GOT3 (cell line): ENCODE results near the gene SLC17A8.
"Not testable (repeated sequence)": the region's sequence is repeated elsewhere in the genome, so short reads cannot be mapped to it uniquely, and the experiment has no call there.

Experiments used
- DNase-seq: peaks from one replicate; lab custom pipeline; 2025; ENCODE audit warnings: mixed read lengths; lab: John Stamatoyannopoulos, UW

Gene SLC17A8

DNA sequence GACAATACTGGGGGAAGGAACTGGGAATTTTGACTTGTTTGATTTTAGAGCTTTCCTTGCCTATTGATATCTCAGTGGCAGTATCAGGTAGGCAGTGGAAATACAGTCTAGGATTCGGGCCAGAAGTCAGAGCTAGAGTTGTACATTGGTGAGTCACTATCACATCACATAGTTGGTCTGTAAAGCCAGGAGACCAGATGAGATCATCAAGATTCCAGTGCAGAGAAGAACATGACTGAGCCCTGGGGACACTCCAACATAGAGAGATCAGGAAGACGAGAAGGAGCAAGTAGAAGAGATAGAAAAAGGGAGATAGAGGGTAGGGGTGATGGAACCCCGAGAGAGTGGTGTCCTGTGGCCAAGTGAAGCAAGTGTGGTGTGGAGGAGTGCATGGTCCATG, 70.2 kb downstream of the SLC17A8 start:
- no peak for DNase-seq

DNA sequence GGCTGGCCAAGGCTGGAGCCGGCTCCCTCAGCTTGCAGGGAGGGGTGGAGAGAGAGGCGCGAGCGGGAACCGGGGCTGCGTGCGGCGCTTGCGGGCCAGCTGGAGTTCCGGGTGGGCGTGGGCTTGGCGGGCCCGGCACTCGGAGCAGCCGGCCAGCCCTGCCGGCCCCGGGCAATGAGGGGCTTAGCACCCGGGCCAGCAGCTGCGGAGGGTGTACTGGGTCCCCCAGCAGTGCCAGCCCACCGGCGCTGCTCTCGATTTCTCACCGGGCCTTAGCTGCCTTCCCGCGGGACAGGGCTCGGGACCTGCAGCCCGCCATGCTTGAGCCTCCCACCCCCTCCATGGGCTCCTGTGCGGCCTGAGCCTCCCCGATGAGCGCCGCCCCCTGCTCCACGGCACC, 73.4 kb downstream of the SLC17A8 start:
- not testable (repeated sequence) for DNase-seq

DNA sequence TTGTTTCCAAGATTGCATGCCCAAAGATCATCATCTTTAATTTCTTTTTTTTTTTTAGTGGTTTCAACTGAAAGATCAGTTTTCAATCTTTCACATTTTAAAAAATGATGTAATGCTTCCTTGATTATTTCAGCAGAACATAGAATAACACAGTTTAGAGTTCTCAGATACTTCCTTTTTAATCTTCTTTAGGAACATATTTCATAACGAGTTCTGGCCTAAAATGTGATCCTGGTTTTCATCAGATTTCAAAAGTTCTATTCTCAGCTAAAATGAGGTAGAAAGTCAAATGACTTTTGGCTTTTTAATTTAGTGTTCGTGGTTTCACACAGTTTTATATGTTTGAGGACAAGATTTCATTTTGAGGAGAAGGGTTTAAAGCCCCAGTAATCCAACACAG, 76.8 kb downstream of the SLC17A8 start:
- no peak for DNase-seq

DNA sequence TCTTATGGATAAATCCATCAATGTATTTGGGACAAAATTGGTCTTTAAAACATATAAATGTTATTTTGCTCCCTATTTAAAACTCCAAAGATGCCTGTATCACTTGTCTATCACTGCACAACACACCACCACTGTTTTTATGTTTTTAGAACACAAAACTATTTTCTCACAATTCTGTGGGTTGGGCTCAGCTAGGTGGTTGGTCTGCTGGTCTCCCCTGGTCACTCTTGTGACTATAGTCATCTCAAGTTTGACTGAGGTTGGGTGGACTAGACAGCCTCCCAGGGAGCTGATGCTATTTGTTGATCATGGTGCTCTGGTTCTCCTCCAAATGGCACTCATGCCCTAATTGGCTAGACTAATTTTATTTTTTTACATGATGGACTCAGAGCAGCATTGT, 77.3 kb downstream of the SLC17A8 start:
- DNase-seq: no peak

DNA sequence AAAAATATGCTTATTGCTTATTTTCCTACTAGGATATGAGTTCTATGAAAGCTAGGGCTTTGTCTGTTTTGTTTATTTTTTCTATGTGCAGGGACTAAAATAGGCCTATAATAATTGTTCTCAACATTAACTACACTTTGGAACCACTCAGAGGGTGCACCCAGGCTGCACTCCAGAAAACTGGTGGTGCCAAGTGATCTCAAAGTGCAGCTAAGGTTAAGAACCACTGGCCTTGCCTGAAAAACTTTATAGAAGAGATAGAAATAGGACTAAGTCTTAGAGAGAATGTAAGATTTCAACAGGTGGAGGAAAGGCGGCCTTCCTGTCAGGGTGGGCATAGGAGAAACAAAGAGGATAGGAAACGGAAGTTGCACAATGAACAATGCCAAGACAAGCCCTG, 79.1 kb downstream of the SLC17A8 start:
- no peak for DNase-seq

DNA sequence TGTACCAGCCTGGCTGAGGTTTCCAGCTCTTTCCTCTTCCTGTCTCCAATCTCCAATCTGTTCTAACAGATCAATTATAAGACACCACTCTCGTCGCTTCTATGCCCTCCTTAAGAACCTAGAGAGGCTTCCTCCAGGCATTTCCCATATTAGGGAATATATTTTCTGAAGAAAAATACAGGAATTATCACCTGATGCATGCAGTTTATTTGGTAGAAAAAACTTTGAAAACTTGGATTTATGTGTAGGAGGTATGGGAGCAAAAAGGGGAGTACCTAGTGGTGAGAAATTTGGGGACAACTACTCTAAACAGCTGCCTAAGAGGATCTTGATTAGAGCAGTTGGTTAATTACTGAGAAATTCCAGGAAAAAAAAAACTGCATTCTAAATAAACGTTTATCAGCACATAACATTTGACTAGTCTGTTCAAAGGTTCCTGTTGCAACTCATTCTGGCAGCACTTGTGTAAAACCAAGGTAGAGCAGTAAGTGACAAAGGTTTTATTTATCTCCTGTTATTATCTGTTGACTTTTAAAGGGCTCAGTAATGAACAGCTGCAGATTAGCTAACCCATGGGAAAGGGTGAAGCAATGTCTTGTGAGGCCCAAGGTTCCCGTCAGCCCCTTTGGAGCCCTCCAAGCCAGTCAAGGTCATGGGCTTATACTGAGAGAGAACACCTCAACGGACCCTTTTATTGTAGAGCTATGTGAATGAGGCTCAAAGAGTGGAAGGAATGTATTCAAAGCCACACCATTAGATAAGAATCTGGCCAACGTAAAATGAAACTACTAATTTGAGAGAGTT, 80.4 kb downstream of the SLC17A8 start:
- DNase-seq: no peak

DNA sequence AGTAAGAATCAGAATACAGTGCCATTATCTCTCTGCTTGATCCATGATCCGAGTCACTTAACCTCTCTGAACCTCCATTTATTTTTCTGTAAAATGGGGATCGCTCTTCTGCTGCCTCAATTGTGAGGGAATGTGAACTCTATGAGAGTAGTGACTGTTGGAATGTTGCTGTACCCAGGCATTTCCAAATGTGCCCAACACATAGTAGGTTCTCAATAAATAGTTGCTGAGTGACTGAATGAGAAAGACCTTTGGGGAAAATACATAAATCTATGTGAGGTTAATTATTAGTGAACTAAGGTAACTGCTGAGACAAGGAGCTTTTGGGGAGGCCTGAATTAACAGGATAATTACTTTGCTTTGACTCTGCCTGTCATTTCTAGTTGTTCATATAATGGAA, 82.9 kb downstream of the SLC17A8 start:
- DNase-seq: no peak

DNA sequence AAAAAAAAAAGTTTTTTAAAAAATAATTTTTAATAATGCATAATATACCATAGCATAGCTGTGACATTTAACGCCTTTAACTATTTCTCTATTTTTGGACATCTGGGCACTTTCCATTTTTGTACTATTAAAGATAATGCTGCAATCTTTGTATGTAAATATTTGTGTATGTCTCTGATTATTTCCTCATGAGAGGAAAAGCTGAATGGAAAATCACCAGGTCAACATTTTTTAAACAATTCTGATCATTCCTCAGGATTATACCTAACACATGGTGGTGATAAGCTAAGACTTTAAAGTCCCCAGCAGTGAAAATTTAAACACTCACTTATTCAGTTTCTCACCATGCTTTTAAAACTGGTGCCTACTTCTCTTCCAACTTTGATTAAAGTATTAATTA, 85.5 kb downstream of the SLC17A8 start:
- no peak for DNase-seq

DNA sequence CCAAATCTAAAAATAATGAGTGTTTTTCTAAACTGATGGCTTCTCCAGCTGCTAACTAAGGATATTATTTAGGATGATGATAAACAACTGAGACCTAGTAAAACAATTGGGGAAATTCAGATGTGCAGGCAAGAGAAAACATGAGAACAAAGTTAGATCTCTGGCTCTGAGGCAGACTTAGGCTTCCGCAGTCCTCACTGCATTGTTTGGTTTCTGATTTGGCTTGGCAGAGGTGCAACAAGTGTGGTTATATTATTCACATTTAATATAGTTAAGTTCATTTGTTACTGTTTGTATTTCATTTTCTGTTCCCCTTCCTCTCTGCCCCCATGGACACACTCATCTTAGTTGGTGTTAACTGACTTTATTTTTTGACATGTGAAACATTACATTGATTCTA, 86.6 kb downstream of the SLC17A8 start:
- no peak for DNase-seq

DNA sequence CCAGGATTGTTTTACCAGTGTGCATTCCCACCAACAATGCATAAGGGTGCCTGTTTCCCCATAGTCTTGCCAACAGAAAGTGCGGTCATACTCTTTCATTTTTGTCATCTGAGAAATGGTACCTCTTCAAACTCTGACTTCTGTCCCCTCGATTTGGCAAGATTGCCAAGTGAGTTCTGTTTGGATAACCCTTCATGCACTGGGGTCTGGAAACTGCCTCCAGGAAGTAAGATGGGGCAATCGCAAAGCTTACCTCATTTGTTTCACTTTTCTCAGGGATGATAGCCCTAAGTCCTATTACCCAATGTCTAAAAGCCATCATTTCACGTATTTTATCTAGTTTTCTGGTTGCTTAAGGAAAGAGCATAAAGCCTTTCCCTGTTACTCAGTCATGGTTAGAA, 88.2 kb downstream of the SLC17A8 start:
- no peak for DNase-seq

DNA sequence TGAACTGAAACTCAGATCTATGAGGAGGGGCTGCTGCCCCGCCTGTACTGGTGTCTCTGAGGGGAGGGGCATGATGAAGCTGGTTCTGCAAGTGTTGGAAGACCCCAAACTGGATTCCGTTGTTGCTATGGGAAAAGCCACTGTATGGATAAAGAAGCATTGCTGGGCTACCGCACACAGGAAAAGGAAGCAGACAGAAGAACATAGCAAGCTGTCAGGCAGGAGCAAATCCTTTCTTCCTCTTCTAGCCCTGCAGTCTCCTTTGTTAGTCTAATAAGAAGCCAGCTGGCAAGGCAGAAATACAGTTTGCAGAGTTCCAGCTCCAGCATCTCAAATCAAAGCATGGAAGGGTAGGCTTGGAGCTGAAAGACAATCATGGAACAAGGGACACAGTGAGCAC, 90.5 kb downstream of the SLC17A8 start:
- DNase-seq: no peak

DNA sequence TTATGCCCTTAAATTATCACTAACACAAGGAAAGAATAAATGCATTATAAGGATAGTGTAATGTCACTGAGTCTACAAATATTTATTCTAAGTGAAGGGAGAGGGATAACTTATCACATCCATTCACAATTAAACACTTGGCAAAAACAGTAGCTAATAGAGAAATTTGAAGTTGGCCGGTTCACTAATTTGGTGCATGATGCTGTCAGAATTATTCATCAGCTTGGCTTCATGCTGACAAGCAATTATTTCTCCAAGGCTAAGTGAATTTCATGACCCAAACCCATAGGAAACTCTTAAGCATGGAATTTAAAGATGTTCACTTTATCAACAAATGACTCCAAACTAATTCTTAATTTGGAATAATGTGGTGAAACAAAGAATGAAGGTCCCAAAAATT, 91.8 kb downstream of the SLC17A8 start:
- DNase-seq: no peak

DNA sequence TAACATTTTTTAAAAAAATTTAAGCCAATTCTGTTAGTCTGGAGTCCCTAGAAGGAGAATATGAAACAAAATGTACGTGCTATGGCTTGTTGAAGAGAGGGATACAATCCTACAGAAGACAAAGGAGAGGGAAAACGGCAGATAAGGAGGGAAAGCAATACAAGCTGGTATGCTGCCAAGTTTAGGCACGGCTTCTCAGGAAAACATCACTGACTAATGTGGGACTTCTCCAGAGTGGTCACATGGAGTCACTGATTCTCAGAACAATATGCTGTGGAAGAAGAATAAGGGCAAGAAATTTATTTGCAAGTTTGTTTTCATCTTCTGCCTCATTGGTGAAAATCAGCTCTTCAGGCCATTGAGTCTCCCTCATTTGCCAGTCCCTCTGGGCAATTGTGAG, 93.9 kb downstream of the SLC17A8 start:
- no peak for DNase-seq

DNA sequence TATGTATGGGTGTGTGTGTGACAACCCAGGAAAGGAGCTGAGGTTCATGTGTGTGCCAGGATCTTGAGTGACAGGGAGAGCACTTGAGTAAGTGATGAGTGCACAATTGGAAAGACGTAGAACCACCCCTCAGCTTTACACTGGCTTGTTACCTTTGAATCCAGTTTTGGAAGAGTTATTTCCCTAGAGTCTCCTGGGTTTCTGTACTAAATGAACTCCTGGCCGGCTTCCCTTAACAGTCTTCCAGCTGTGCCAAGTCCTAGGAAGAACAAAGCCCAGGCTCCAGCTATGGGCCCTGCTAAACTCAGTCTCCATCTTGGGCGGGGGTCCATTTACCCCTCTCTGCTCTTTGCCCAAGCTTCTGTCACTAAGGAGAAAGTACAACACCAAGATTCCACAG, 97.1 kb downstream of the SLC17A8 start:
- no peak for DNase-seq

DNA sequence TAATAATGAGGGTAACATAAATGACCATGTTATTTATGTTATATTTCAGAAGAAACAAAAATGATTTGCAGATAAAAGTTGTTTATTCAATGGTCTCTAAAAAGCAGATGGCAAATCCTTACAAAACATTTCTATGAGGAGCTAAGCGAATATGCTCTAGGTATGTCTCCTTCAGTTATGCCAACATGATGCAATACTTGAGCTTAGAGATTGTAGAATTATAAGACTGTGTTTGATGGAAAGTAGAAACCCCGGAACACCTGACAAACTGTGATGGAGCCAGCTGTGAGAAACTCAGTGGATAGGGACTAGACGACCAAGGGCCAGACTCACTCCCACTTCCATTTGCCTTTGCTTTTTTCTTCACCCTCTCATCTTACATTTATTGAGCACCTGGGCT, 99.0 kb downstream of the SLC17A8 start:
- no peak for DNase-seq

DNA sequence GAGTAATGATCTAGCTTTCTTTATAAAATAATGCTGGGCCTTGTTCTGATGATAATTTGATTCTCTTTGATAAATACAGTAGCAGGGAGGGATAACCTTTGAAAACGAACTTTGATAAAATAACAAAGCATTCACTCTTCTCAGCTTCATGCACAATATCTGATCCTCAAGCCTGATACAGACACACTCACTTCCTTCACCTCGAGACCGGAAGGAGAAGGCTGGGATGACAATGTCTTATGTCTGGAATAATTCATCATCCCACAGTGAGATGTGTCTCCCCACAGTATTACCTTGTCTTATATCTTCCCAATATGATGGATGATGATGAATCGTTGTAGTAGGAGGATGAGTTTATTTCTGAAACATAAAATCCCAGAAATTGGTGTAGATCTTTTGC, 101.3 kb downstream of the SLC17A8 start:
- DNase-seq: no peak

DNA sequence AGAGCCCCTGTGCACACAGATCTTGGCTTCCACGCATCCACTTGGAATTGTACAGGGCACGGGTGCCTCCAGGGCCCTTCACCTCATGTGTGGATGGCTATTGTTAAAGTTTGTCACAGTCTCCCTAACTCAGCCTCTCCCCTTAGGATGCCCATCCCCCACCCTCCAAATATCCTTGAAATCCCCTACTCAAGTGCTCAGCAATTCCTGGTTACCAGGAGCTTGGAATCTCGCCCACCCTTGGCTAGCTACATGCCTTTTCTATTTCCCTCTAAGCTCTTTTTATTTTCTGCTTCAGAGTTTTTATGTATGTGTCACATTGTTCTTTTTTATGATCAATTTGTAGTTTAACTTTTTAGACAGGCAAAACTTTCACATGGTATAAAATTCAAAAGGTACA, 103.8 kb downstream of the SLC17A8 start:
- no peak for DNase-seq

DNA sequence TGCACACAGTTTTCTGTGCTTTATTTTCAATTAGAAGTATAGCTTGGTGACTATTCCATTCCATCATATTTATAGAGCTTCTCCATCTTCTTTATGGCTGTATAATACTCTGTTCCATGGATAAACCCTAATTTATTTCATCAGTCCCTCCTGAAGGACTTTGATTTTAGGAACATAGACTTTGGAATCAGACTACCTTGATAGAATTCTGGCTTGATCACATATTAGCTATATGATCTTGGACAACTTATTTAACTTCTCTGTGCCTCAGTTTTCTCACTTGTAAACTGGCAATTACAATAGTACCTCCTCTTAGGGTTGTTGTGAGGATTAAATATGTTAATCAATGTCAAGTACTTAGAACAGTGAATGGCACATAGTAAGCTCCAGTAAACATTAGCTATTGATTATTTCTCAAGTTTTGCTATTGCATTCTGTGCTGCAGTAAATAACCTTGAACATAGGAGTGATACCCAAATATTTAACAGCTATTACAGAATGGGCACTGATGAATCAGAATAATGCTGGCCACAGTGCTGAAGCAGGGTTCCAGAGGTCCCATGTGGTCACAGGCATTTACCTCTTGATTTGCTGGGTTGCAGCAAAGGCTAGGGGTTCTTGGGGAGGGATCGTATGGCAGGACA, 104.6 kb downstream of the SLC17A8 start:
- DNase-seq: no peak

DNA sequence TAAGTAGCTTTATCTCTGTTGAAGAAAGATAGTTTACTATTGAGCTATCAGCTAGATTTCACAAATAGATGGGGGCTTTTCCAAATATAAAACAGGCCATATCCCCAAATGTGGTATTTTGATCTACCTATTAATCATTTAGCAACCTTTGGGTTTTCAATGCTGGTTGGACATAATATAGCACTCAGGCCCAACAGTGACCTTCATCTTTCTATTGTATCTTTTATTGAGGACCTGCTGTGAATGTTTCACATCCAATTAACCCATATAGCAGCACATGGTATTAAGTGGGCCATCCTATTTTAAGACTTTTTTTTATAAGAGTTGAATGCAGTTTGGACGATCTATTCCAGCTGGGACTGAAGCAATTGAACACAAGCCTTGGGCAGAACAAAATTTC, 106.8 kb downstream of the SLC17A8 start:
- no peak for DNase-seq

DNA sequence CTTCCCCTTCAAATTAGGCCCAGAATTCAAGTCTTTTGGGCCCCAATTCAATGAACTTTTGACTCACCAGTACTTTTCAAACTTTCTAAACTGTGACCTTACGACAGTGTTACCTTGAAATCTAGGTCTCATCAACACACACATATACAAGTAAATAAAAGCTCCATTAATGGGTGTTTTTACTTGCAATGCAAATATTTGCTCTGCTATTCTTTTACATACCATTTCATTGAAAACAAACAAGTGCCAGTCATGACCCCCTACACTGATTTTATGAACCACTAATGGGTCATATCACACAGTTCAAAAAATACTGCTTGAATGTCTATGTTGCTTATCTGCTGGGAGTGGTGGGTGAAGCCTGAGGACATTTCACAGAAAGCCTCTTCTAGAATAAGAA, 107.7 kb downstream of the SLC17A8 start:
- no peak for DNase-seq

DNA sequence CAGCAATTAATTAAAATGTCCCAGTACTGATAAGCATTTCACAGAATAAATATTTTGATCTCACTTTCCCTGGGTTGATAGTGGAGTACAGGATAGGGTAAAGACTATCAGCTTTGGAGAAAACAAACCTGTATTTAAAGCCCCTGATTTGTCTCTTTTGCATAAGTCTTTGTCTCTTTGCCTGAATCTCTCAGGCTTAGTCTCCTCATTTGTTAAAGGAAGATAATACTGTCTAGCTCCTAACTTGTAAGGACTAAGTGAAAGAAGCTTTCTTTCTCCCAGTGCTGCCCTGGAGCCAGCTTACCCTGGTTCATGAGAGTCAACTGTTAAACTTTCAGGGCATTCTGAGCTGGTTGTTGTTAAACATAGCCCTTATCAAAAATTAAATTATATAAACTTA, 111.3 kb downstream of the SLC17A8 start:
- no peak for DNase-seq
